HFFc6 (cell line): ENCODE data around the gene FBXO5. TPM values are rescaled to one million over a fixed set of nuclear protein-coding genes. Genes with fewer than 3 reads are reported as not detected.
"Not testable (repeated sequence)": the region's sequence is repeated elsewhere in the genome, so short reads cannot be mapped to it uniquely, and the experiment has no call there.

Source experiments
- DNase-seq: peaks from one replicate; pipeline ENCODE4 v3.0.0-alpha.2; 2018
- H3K27ac Mint-ChIP-seq: 2 replicates; pipeline ENCODE4 v1.8.0; 2020; ENCODE audit warnings: mild to moderate bottlenecking, mixed read lengths
- H3K27me3 Mint-ChIP-seq: 2 replicates; pipeline ENCODE4 v1.8.0; 2021; ENCODE audit warnings: mild to moderate bottlenecking, moderate library complexity, mixed read lengths; ENCODE audit not compliant: insufficient read depth
- H3K36me3 Mint-ChIP-seq: 2 replicates; pipeline ENCODE4 v1.8.0; 2021; ENCODE audit warnings: low read depth, mixed read lengths
- H3K4me1 Mint-ChIP-seq: 2 replicates; pipeline ENCODE4 v1.8.0; 2020; ENCODE audit warnings: low read depth, mixed read lengths
- H3K4me3 Mint-ChIP-seq: 2 replicates; pipeline ENCODE4 v1.8.0; 2020; ENCODE audit warnings: mild to moderate bottlenecking, moderate library complexity, mixed read lengths
- H3K9me3 Mint-ChIP-seq: 2 replicates; pipeline ENCODE4 v1.8.0; 2020; ENCODE audit warnings: mild to moderate bottlenecking, mixed read lengths
- CTCF ChIP-seq: fragments of 200-600 bp; sonication (generic); IDR thresholded peaks from 2 replicates; pipeline ENCODE4 v1.5.0; 2021; ENCODE audit warnings: antibody characterized with exemption, mild to moderate bottlenecking
- total RNA-seq, 6 experiments: library from RNA; stranded (reverse); fragmentation: NEBNext Ultra II Directional; extraction: Animal tissue kit (Norgen Biotek cat#: 25700); gene quantifications; 2 replicates in 1 of 6; 3 replicates in 5 of 6; pipeline ENCODE4 v1.2.3, GENCODE V29; 2021

FBXO5 gene
- total RNA-seq, 6 experiments from 2014 or later = 12.7 to 26.9 (median 23.7) TPM

- Mint-ChIP-seq H3K36me3 (peaks cover 31% of the 10 kb centered on the region), H3K27ac (peak overlapping the region; percentile 34), H3K27me3 (no peaks in the 10 kb centered on the region), H3K4me3 (peak overlapping the region; percentile 45; the same call in 1 of the 2 replicates), H3K4me1 (peaks cover 61% of the 10 kb centered on the region), H3K9me3 (no peaks in the 10 kb centered on the region)
- DNase-seq = no peak
- no peak for TF ChIP-seq CTCF
Measured at GRCh38 chr6:152975204-152975915, 7.5 kb downstream of the FBXO5 start.

GRCh38 chr6:152973916-152974315, 8.9 kb downstream of the FBXO5 start:
- H3K27me3 Mint-ChIP-seq = no peaks in the 10 kb centered on the region; the same call in 1 of the 2 replicates
- TF ChIP-seq CTCF = no peak

GRCh38 chr6:152969688-152970418, 13.0 kb downstream of the FBXO5 start:
- peaks cover 7% of the 10 kb centered on the region; the same call in 1 of the 2 replicates for H3K9me3 Mint-ChIP-seq
- no peak overlapping the region for H3K4me3 Mint-ChIP-seq
- no peak for DNase-seq
- peaks cover 37% of the 10 kb centered on the region for H3K36me3 Mint-ChIP-seq
- no peak overlapping the region for H3K27ac Mint-ChIP-seq
- H3K27me3 Mint-ChIP-seq = peaks cover 2% of the 10 kb centered on the region; the same call in 1 of the 2 replicates
- TF ChIP-seq CTCF = no peak
- peaks cover 8% of the 10 kb centered on the region for H3K4me1 Mint-ChIP-seq

More at GRCh38 chr6:152973916-152974315, 8.9 kb downstream of the FBXO5 start:
- H3K9me3 Mint-ChIP-seq = no peaks in the 10 kb centered on the region
- H3K4me1 Mint-ChIP-seq = peaks cover 47% of the 10 kb centered on the region
- H3K4me3 Mint-ChIP-seq = no peak overlapping the region
- peaks cover 43% of the 10 kb centered on the region for H3K36me3 Mint-ChIP-seq
- no peak for DNase-seq
- peak overlapping the region; percentile 13; the same call in 1 of the 2 replicates for H3K27ac Mint-ChIP-seq

- not testable (repeated sequence) for H3K4me1 Mint-ChIP-seq, H3K9me3 Mint-ChIP-seq, H3K27me3 Mint-ChIP-seq, H3K27ac Mint-ChIP-seq, H3K4me3 Mint-ChIP-seq, DNase-seq
- H3K36me3 Mint-ChIP-seq = peaks cover 22% of the 10 kb centered on the region; the same call in 1 of the 2 replicates
Measured at GRCh38 chr6:152966168-152966894, 16.5 kb downstream of the FBXO5 start.

GRCh38 chr6:152959333-152959732, 23.5 kb downstream of the FBXO5 start:
- TF ChIP-seq CTCF = no peak
- H3K27me3 Mint-ChIP-seq = peaks cover 2% of the 10 kb centered on the region; the same call in 1 of the 2 replicates
- H3K9me3 Mint-ChIP-seq = no peaks in the 10 kb centered on the region
- no peak for DNase-seq
- H3K36me3 Mint-ChIP-seq = no peaks in the 10 kb centered on the region
- no peak overlapping the region for H3K4me3 Mint-ChIP-seq
- peaks cover 24% of the 10 kb centered on the region for H3K4me1 Mint-ChIP-seq
- H3K27ac Mint-ChIP-seq = no peak overlapping the region
